GM18907 (cell line): ENCODE data around the gene GALNT12.

Source experiments
- ATAC-seq: cut with Tn5 transposase; IDR thresholded peaks from one replicate; pipeline ENCODE4 v1.9.1; 2021; ENCODE audit warnings: mild to moderate bottlenecking, moderate library complexity; ENCODE audit not compliant: unreplicated experiment

Gene GALNT12

GRCh38 chr9:98855592-98855991 lies 48.1 kb downstream of the GALNT12 start:
- no peak for ATAC-seq

DNA sequence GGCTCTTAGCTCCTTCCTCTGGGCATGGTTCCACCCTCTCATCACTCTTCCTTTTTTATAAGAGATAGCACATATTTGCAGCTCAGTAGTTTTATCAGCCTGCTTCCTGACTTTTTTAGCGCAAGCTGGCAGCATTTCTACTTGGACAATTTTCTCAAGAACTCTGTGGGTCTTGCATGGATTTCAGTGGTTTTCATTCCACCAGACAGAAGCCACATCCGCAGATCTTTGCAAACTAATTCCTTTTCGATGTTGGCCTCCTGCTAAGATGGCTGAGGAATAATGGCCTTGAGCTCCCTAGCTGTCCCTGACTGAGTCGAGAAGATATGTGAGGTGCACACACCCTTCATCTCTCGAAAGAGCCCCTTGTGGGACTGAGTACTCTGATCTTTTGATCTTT lies 49.5 kb downstream of the GALNT12 start:
- ATAC-seq: no peak

- no peak for ATAC-seq
These were observed 52.5 kb downstream of the GALNT12 start for GRCh38 chr9:98859941-98860340.

GRCh38 chr9:98860871-98861293 lies 53.4 kb downstream of the GALNT12 start:
- no peak for ATAC-seq

GRCh38 chr9:98861781-98862504 lies 54.5 kb downstream of the GALNT12 start:
- no peak for ATAC-seq

DNA sequence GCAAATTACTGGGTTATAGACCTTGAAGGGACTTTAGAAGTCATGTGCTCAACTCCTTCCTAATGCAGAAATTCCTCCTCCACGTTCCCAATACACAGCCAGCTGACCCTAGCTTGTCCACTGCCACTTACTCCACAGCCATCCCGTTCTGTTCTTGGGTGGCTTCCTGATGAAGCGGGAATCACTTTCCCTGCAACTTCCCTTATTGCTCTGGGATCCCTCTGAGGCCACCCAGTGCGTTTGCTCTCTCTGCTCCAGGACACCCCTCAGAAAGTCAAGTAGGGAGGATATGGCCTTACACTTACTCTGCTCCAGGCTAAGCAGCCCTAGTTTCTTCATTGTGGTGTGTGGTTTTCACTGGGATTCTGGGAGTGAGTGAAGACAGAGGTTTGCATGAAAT lies 55.5 kb downstream of the GALNT12 start:
- ATAC-seq: no peak

GRCh38 chr9:98864281-98865174 lies 57.1 kb downstream of the GALNT12 start:
- ATAC-seq: no peak

DNA sequence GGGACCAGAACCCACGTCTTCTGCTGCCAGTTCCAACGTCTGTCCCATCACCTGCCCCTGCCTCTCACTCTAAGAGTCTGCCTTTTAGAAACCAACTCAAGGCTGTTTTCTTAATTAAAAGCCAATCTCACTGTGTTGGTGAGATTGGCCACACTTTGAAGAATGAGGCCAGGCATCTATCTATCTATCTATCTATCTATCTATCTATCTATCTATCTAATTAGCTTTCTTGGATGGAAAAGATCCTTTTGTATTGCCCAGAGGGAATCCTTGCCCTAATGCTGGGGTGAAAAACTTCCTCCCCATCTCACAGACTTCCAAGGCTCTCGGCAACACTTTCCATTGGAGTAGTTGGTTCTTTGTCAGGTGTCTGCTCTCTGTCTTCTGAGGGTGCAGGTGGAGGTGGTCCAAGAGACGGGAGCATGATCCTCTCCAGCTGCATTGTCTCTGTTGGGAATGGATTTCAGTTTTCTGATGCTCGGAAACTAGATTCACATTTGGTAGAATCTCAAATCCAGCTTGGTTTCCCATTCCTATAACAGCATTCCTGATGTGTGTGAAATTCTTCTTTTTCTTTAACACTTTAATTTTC lies 57.9 kb downstream of the GALNT12 start:
- ATAC-seq: no peak

GRCh38 chr9:98866435-98867102 lies 59.1 kb downstream of the GALNT12 start:
- no peak for ATAC-seq

DNA sequence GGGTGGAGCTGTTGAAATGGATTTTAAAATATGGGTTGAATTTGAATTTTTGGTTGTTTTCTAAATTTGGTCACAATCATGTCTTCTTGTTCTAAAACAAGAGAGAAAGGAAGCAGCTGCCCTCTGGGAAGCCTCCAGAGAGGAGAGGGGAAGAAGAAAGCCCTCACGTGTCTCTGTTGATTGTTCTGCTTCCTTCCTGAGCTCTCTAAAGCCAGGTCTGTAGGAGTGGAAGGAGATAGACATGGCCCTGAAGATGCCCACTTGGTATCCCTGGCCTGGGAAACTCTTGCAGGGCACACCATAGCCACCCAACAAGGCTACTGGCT lies 59.6 kb downstream of the GALNT12 start:
- ATAC-seq: no peak

GRCh38 chr9:98867429-98868168 lies 60.1 kb downstream of the GALNT12 start:
- no peak for ATAC-seq

GRCh38 chr9:98869078-98869745 lies 61.7 kb downstream of the GALNT12 start:
- no peak for ATAC-seq

DNA sequence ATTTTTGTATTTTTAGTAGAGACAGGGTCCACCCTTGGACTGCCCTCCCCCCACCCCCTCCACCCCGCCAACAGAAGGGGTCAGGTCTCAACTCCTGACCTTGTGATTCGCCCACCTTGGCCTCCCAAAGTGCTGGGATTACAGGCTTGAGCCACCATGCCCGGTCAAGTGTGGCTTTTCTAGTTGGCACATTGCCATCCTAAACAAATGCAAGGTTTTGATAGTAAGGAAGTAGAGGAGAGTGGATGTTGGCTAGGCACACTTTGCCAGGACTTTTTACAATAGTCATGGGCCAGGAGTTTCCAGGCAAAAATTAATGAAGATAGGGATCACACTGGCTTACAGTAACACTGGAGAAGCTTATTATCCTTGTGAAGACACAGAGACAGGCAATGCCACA lies 62.4 kb downstream of the GALNT12 start:
- no peak for ATAC-seq

- ATAC-seq: no peak
These were observed 63.5 kb downstream of the GALNT12 start for GRCh38 chr9:98870782-98871557.

GRCh38 chr9:98871558-98872065 lies 64.1 kb downstream of the GALNT12 start:
- ATAC-seq: no peak

GRCh38 chr9:98873526-98873925 lies 66.1 kb downstream of the GALNT12 start:
- ATAC-seq: no peak

DNA sequence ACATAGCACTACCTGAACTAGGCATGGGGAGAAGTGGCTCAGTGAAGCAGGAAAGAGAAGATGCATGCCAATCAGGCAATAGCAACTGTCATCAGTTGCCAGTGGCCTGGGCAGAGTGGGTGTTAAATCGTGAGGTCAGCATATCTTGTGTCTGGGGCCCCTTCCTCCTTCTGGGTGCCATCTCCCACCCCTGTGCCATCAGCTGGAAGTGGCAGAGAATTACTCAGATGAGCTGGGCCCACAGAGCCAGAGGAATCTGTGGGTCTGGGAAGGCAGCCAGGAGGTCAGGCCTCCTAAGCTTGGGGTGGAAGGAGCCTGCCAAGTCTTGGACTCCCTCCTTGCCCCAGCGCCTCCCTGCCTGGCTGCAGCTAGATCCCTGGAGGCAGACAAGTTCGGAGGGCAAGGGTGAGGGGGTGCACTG lies 66.5 kb downstream of the GALNT12 start:
- ATAC-seq: no peak

GRCh38 chr9:98874721-98875255 lies 67.3 kb downstream of the GALNT12 start:
- no peak for ATAC-seq

- ATAC-seq: no peak
These were observed 68.1 kb downstream of the GALNT12 start for GRCh38 chr9:98875536-98875935.
